ENCODE results near the gene MCCD1.

DNA sequence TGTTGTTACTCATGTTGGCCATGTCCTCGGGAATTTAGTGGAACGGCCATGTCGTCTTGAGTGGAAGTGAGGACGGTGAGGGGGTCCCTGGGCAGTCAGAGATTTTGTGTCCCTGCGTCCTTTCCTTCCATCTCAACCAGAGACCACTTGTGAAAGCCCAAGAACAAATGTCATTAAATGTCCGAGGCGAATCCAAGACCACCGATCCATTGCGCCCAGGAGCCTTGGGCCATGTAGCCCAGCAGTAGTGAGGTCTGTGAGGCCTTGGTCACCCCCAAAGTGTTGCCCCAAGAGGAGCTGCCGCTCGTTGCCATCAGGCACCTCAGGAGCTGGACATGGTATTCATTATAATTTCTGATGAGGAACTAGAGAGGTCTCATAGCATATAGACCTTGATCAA is 48.2 kb upstream of the MCCD1 start:
- TF ChIP-seq, protein P1, sequence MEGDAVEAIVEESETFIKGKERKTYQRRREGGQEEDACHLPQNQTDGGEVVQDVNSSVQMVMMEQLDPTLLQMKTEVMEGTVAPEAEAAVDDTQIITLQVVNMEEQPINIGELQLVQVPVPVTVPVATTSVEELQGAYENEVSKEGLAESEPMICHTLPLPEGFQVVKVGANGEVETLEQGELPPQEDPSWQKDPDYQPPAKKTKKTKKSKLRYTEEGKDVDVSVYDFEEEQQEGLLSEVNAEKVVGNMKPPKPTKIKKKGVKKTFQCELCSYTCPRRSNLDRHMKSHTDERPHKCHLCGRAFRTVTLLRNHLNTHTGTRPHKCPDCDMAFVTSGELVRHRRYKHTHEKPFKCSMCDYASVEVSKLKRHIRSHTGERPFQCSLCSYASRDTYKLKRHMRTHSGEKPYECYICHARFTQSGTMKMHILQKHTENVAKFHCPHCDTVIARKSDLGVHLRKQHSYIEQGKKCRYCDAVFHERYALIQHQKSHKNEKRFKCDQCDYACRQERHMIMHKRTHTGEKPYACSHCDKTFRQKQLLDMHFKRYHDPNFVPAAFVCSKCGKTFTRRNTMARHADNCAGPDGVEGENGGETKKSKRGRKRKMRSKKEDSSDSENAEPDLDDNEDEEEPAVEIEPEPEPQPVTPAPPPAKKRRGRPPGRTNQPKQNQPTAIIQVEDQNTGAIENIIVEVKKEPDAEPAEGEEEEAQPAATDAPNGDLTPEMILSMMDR (IDR thresholded peaks at IDR 0.05): no peak
- TF ChIP-seq POLR2A (IDR thresholded peaks at IDR 0.05): no peak
